IMR-90 (cell line): ENCODE measurements around the gene DCAF8L2. TPM values are rescaled to one million over a fixed set of nuclear protein-coding genes. Genes with fewer than 3 reads are reported as not detected.

Source experiments
- ATAC-seq: fragments of 200-7000 bp; cut with Tn5 transposase; 2 replicates; pipeline ENCODE4 v1.9.1; 2020; ENCODE audit warnings: low read depth, mild to moderate bottlenecking, moderate library complexity
- BruUV-seq: library from RNA; stranded (reverse); fragments of 400-500 nt; replicated peaks from 2 replicates; lab custom pipeline; 2021; lab: Mats Ljungman, UMichigan
- CTCF ChIA-PET: fragments of 300-600 bp; formaldehyde crosslinking; extraction: SDS; loops from one replicate; lab custom pipeline; 2021; ENCODE audit warnings: antibody characterized with exemption; lab: Yijun Ruan, JAX
- POLR2A ChIA-PET: fragments of 300-600 bp; sonication (Branson Sonifier 250); formaldehyde crosslinking; loops from one replicate; lab custom pipeline; 2022; ENCODE audit warnings: antibody characterized with exemption; ENCODE audit not compliant: unreplicated experiment; lab: Charles Lee
- DNase-seq: peaks from one replicate; pipeline ENCODE4 v3.0.0; 2013
- H2AFZ ChIP-seq: replicated peaks from 2 replicates; pipeline ENCODE3; 2013; ENCODE audit warnings: low read length, mild to moderate bottlenecking; ENCODE audit not compliant: poor library complexity
- H2AK5ac ChIP-seq: 2 replicates; pipeline ENCODE4 v1.6.1; 2013; ENCODE audit warnings: low read depth, low read length, inconsistent platforms
- H2AK9ac ChIP-seq: replicated peaks from 2 replicates; pipeline ENCODE3; 2013; ENCODE audit warnings: mild to moderate bottlenecking, low read depth, low read length, moderate library complexity; ENCODE audit not compliant: poor library complexity
- H2BK120ac ChIP-seq: 2 replicates; pipeline ENCODE4 v1.6.1; 2013; ENCODE audit warnings: low read depth, low read length, inconsistent platforms
- H2BK15ac ChIP-seq: 3 replicates; pipeline ENCODE4 v1.6.1; 2013; ENCODE audit warnings: low read depth, low read length, inconsistent platforms
- H2BK20ac ChIP-seq: 2 replicates; pipeline ENCODE4 v1.6.1; 2013; ENCODE audit warnings: low read depth, mild to moderate bottlenecking, inconsistent platforms, low read length, moderate library complexity
- H2BK5ac ChIP-seq: 2 replicates; pipeline ENCODE4 v1.6.1; 2013; ENCODE audit warnings: mild to moderate bottlenecking, low read depth, low read length, inconsistent platforms; ENCODE audit not compliant: poor library complexity, severe bottlenecking
- H3K14ac ChIP-seq: replicated peaks from 2 replicates; pipeline ENCODE4 v1.6.1; 2013; ENCODE audit warnings: low read depth, low read length, inconsistent platforms
- H3K18ac ChIP-seq: 2 replicates; pipeline ENCODE4 v1.6.1; 2013; ENCODE audit warnings: low read depth, low read length, control low read depth
- H3K23ac ChIP-seq: 2 replicates; pipeline ENCODE4 v1.6.1; 2013; ENCODE audit warnings: low read depth, low read length, inconsistent platforms
- H3K27ac ChIP-seq: 2 replicates; pipeline ENCODE4 v1.5.1; 2013; ENCODE audit warnings: mild to moderate bottlenecking, control low read depth, low read length; ENCODE audit not compliant: insufficient read depth
- H3K27me3 ChIP-seq: 2 replicates; pipeline ENCODE4 v1.6.1; 2013; ENCODE audit warnings: low read length; ENCODE audit not compliant: control insufficient read depth, insufficient read depth
- H3K36me3 ChIP-seq: 2 replicates; pipeline ENCODE4 v1.6.1; 2013; ENCODE audit warnings: low read length, mixed read lengths; ENCODE audit not compliant: control insufficient read depth, insufficient read depth
- H3K4ac ChIP-seq: 2 replicates; pipeline ENCODE4 v1.6.1; 2013; ENCODE audit warnings: low read depth, low read length, inconsistent platforms
- H3K4me1 ChIP-seq: 2 replicates; pipeline ENCODE4 v1.6.1; 2013; ENCODE audit warnings: low read length, mixed read lengths; ENCODE audit not compliant: control insufficient read depth, insufficient read depth
- H3K4me2 ChIP-seq: 2 replicates; pipeline ENCODE4 v1.6.1; 2013; ENCODE audit warnings: low read depth, mild to moderate bottlenecking, control low read depth, low read length, moderate library complexity
- H3K4me3 ChIP-seq: 2 replicates; pipeline ENCODE4 v1.5.1; 2013; ENCODE audit warnings: low read depth, mild to moderate bottlenecking, control low read depth, low read length, moderate library complexity; ENCODE audit not compliant: insufficient read depth
- H3K56ac ChIP-seq: 2 replicates; pipeline ENCODE4 v1.6.1; 2013; ENCODE audit warnings: low read length, inconsistent platforms; ENCODE audit not compliant: insufficient read depth; ENCODE audit errors: extremely low read depth
- H3K79me1 ChIP-seq, 2 experiments: 2 replicates each; pipeline ENCODE4 v1.6.1; 2013; ENCODE audit warnings: low read length in 2 of 2, inconsistent platforms in 1 of 2, low read depth in 1 of 2
- H3K9ac ChIP-seq: 2 replicates; pipeline ENCODE4 v1.6.1; 2013; ENCODE audit warnings: low read depth, low read length, control low read depth
- H3K9me1 ChIP-seq: 2 replicates; pipeline ENCODE4 v1.6.1; 2013; ENCODE audit warnings: low read length, inconsistent platforms; ENCODE audit not compliant: insufficient read depth
- H3K9me3 ChIP-seq: 2 replicates; pipeline ENCODE4 v1.6.1; 2013; ENCODE audit warnings: low read length; ENCODE audit not compliant: control insufficient read depth, insufficient read depth
- H4K20me1 ChIP-seq: 2 replicates; pipeline ENCODE4 v1.6.1; 2013; ENCODE audit warnings: low read length, inconsistent platforms; ENCODE audit not compliant: insufficient read depth
- H4K5ac ChIP-seq: 2 replicates; pipeline ENCODE4 v1.6.1; 2013; ENCODE audit warnings: mild to moderate bottlenecking, low read depth, low read length, control low read depth
- H4K8ac ChIP-seq, 2 experiments: 2 replicates each; pipeline ENCODE4 v1.6.1; 2013; ENCODE audit warnings: low read depth in 2 of 2, low read length in 2 of 2, control low read depth in 1 of 2, inconsistent platforms in 1 of 2
- H4K91ac ChIP-seq: 2 replicates; pipeline ENCODE4 v1.6.1; 2013; ENCODE audit warnings: low read depth, low read length, inconsistent platforms; ENCODE audit not compliant: insufficient read depth
- whole genome bisulfite sequencing, 2 experiments: methylation state at CpG; one replicate each; pipeline versions ENCODE4 v1.1.5 to v1.1.7; 2013; ENCODE audit warnings: missing lambda C conversion rate in 2 of 2; ENCODE audit not compliant: insufficient read length in 1 of 2; ENCODE audit errors: extremely low coverage in 2 of 2; 5-methylcytosine and 5-hydroxymethylcytosine counted together
- dilution Hi-C: fragments of 300-500 bp; cut with HindIII; formaldehyde crosslinking; loops from one replicate; pipeline ENCODE4 v1.14.3; 2018; ENCODE audit warnings: low sequenced_read_pairs; ENCODE audit not compliant: unreplicated experiment
- in situ Hi-C: fragments of 300-500 bp; cut with MboI; formaldehyde crosslinking; loops from 3 replicates; pipeline ENCODE4 v1.14.3; 2019; ENCODE audit warnings: low sequenced_read_pairs, inconsistent platforms, mixed read lengths
- intact Hi-C: fragments of 100-400 bp; cut with micrococcal nuclease; formaldehyde crosslinking; loops from 2 replicates; pipeline ENCODE4 v1.10.0; 2022
- polyA plus RNA-seq, 3 experiments: library from polyadenylated mRNA; depleted of rRNA; stranded (reverse); fragments of >200 nt; gene quantifications; 2 replicates each; pipeline ENCODE4 v1.2.3, GENCODE V29; 2012; ENCODE audit warnings: low replicate concordance in 1 of 3
- total RNA-seq: library from RNA; depleted of rRNA; stranded (reverse); fragments of >200 nt; gene quantifications from 2 replicates; pipeline ENCODE4 v1.2.3, GENCODE V29; 2012
- TF ChIP-seq, protein P1 (sequence below): conservative IDR thresholded peaks from 2 replicates; pipeline ENCODE4 v1.5.1; 2012; ENCODE audit warnings: mild to moderate bottlenecking, low read depth, low read length, improper control_type of control experiment

The DCAF8L2 gene
- total and polyA plus RNA-seq, 2 of the 4 experiments (the other 2 are of a cell fraction): not detected

DNA sequence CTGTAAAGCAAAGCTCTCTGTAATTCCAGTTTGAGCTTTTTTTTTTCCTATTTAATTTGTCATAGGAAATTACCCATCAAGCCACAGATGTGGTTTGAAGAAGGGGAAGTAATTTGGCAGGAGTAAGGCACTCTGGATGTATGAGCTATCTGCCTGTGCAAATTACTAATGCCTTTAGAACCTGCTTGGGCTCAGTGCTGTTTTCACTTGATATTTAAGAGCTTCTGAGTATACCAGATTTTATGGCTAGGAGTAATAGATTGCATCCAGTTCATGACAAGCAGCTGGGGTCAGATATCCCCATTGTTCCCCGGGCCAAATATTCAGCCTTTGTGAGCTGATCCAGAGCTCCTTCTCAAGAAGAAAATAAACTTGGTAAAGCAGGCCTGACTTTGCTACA lies 89.1 kb downstream of the DCAF8L2 start:
- Histone ChIP-seq H4K5ac (no peak overlapping the region), H3K4ac (no peak overlapping the region), H3K27me3 (no peaks in the 10 kb centered on the region), H2AK9ac (no peak overlapping the region), H3K27ac (no peak overlapping the region), H4K8ac (no peak overlapping the region), H3K14ac (no peak overlapping the region), H3K4me2 (no peak overlapping the region), H3K4me1 (no peaks in the 10 kb centered on the region), H3K9ac (no peak overlapping the region), H4K20me1 (no peaks in the 10 kb centered on the region), H2BK5ac (no peak overlapping the region), H4K91ac (no peak overlapping the region), H2BK15ac (no peak overlapping the region), H2AK5ac (no peak overlapping the region), H3K79me1 (no peaks in the 10 kb centered on the region), H3K4me3 (no peak overlapping the region), H2BK120ac (no peak overlapping the region), H3K9me3 (no peaks in the 10 kb centered on the region), H3K18ac (no peak overlapping the region), H3K23ac (no peak overlapping the region), H3K9me1 (no peaks in the 10 kb centered on the region), H3K36me3 (no peaks in the 10 kb centered on the region), H2AFZ (no peak overlapping the region), H2BK20ac (no peak overlapping the region), H3K56ac (no peak overlapping the region)
- dilution Hi-C loops: no loop called here
- in situ Hi-C loops: no loop called here
- intact Hi-C loops: no loop called here
- POLR2A ChIA-PET: no interaction called here
- TF ChIP-seq, protein P1, sequence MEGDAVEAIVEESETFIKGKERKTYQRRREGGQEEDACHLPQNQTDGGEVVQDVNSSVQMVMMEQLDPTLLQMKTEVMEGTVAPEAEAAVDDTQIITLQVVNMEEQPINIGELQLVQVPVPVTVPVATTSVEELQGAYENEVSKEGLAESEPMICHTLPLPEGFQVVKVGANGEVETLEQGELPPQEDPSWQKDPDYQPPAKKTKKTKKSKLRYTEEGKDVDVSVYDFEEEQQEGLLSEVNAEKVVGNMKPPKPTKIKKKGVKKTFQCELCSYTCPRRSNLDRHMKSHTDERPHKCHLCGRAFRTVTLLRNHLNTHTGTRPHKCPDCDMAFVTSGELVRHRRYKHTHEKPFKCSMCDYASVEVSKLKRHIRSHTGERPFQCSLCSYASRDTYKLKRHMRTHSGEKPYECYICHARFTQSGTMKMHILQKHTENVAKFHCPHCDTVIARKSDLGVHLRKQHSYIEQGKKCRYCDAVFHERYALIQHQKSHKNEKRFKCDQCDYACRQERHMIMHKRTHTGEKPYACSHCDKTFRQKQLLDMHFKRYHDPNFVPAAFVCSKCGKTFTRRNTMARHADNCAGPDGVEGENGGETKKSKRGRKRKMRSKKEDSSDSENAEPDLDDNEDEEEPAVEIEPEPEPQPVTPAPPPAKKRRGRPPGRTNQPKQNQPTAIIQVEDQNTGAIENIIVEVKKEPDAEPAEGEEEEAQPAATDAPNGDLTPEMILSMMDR: no peak
- ATAC-seq (no peak), DNase-seq (peak; percentile 19)
- no CpG with 5 or more reads among the region's 1 CpG for WGBS, 2 experiments
- CTCF ChIA-PET: interaction anchor here (0.7 kb wide), 1 partner anchor 11 kb away, joined by 3 read pairs; no protein-coding TSS in a partner anchor
- no TSS peak for BruUV-seq
